Renal cortical epithelial cell (primary cell): ENCODE measurements around the gene CAB39. TPM values are rescaled to one million over a fixed set of nuclear protein-coding genes. Genes with fewer than 3 reads are reported as not detected.

ENCODE experiments used
- DNase-seq: peaks from one replicate; pipeline ENCODE4 v3.0.0-alpha.2; 2011; ENCODE audit warnings: low read depth
- total RNA-seq: library from RNA; depleted of rRNA; stranded (reverse); fragments of >200 nt; gene quantifications from 2 replicates; pipeline ENCODE4 v1.2.3, GENCODE V29; 2014

CAB39 gene
- total RNA-seq, 1 donor from 2014 or later, result 169 TPM

- DNase-seq, result no peak
Measured at GRCh38 chr2:230863031-230863430, 150.4 kb downstream of the CAB39 start.

- no peak for DNase-seq
Measured at GRCh38 chr2:230863442-230864121, 150.9 kb downstream of the CAB39 start.

GRCh38 chr2:230864122-230864604, 151.5 kb downstream of the CAB39 start:
- no peak for DNase-seq

GRCh38 chr2:230864605-230865306, 152.1 kb downstream of the CAB39 start, which contains the start of gene ITM2C:
Gene ITM2C (plus strand): TSS chr2:230864942. CDS start chr2:230865026, 84 bp downstream.
- peak; percentile 23 for DNase-seq

- DNase-seq, result no peak
Measured at GRCh38 chr2:230865307-230865765, 152.7 kb downstream of the CAB39 start.

GRCh38 chr2:230865766-230866755, 153.4 kb downstream of the CAB39 start:
- no peak for DNase-seq

- peak; percentile 42 for DNase-seq
Measured at GRCh38 chr2:230866756-230867523, 154.3 kb downstream of the CAB39 start.

- no peak for DNase-seq
Measured at GRCh38 chr2:230868161-230868946, 155.7 kb downstream of the CAB39 start.

- DNase-seq, result no peak
Measured at GRCh38 chr2:230868947-230869913, 156.6 kb downstream of the CAB39 start.

GRCh38 chr2:230869914-230870543, 157.4 kb downstream of the CAB39 start:
- DNase-seq, result no peak

Other genes with a start within 250 kb of the CAB39 start
- gene ITM2C, start 152.1 kb downstream of the CAB39 start, total RNA-seq, result 46.5 and 85.7 TPM in 2 replicates
- gene GPR55, start 212.4 kb downstream of the CAB39 start, total RNA-seq, result not detected in 2 replicates